ENCODE results near the gene RALGDS.

- TF ChIP-seq CTCF (IDR thresholded peaks at IDR 0.05) (peak; percentile 96), SIN3A (IDR thresholded peaks at IDR 0.05; ENCODE audit: borderline replicate concordance, insufficient read depth, low read depth, low read length) (no peak; the same call in 1 of the 2 replicates), TCF7L2 (IDR thresholded peaks at IDR 0.05; ENCODE audit: low read depth, low read length) (no peak), REST (IDR thresholded peaks at IDR 0.05; ENCODE audit: insufficient read depth in 1 of 2, low read depth in 2 of 2, low read length in 1 of 2) (no peak), POLR2AphosphoS5 (IDR thresholded peaks at IDR 0.05; ENCODE audit: low read depth, low read length) (no peak)
Observed at GRCh38 chr9:133144142-133144903, 23.3 kb upstream of the RALGDS start.
